Heart left ventricle (tissue), 16 donors: ENCODE measurements around the gene CRYBG1. TPM values are rescaled to one million over a fixed set of nuclear protein-coding genes. Genes with fewer than 3 reads are reported as not detected.

Experiments
- ATAC-seq, 4 donors: fragments of 200-7000 bp; cut with Tn5 transposase; one replicate each; pipeline ENCODE4 v1.9.1; 2020 to 2022; ENCODE audit warnings: moderate library complexity in 4 of 4, mild to moderate bottlenecking in 3 of 4, moderate number of reproducible peaks in 1 of 4
- DNase-seq, 5 donors: peaks; one replicate each; pipeline ENCODE4 v3.0.0-alpha.2; 2020
- H3K27ac ChIP-seq, 12 donors: fragments of 200-600 bp; sonication (generic) in 4 of 12; one replicate each; pipeline versions ENCODE4 v1.5.0 to v1.8.0; 2016 to 2022; ENCODE audit warnings: mild to moderate bottlenecking in 2 of 12
- H3K27me3 ChIP-seq, 9 donors: fragments of 200-600 bp; sonication (generic) in 2 of 9; one replicate each; pipeline versions ENCODE4 v1.5.1 to v1.8.0; 2016 to 2022; ENCODE audit warnings: mild to moderate bottlenecking in 3 of 9
- H3K36me3 ChIP-seq, 9 donors: fragments of 200-600 bp; sonication (generic) in 2 of 9; one replicate each; pipeline versions ENCODE4 v1.5.0 to v1.8.0; 2018 to 2022; ENCODE audit warnings: mild to moderate bottlenecking in 2 of 9
- H3K4me1 ChIP-seq, 12 donors: fragments of 200-600 bp; sonication (generic) in 4 of 12; one replicate each; pipeline versions ENCODE4 v1.5.0 to v1.8.0; 2016 to 2022; ENCODE audit warnings: mild to moderate bottlenecking in 3 of 12
- H3K4me3 ChIP-seq, 12 donors: fragments of 200-600 bp; sonication (generic) in 4 of 12; one replicate each; pipeline versions ENCODE4 v1.5.0 to v1.8.0; 2017 to 2022; ENCODE audit warnings: mild to moderate bottlenecking in 9 of 12, moderate library complexity in 4 of 12
- H3K9me3 ChIP-seq, 12 donors: fragments of 200-600 bp; sonication (generic) in 4 of 12; one replicate each; pipeline versions ENCODE4 v1.5.0 to v1.8.0; 2016 to 2022; ENCODE audit warnings: mild to moderate bottlenecking in 1 of 12
- POLR2A ChIP-seq, 2 donors: fragments of 450-650 bp; IDR thresholded peaks; one replicate each; pipeline ENCODE4 v1.6.1; 2017; ENCODE audit warnings: antibody characterized with exemption in 2 of 2, mild to moderate bottlenecking in 2 of 2, moderate library complexity in 2 of 2
- WGBS, 4 donors: extraction: QIAGEN DNeasy Blood & Tissue Kit in 2 of 4; methylation state at CpG; one replicate each; pipeline versions ENCODE4 v1.1.5 to v1.1.7; 2013 to 2018; 5-methylcytosine and 5-hydroxymethylcytosine counted together
- intact Hi-C, 10 donors: fragments of 100-400 bp; cut with DNase I; formaldehyde crosslinking; loops; one replicate each; pipeline versions ENCODE4 v1.11.1 to v1.14.2; 2022
- polyA plus RNA-seq, 2 donors: library from polyadenylated mRNA; stranded (reverse); fragments of 200-250 nt; gene quantifications; one replicate each; pipeline ENCODE4 v1.2.3, GENCODE V29; 2013
- total RNA-seq, 9 donors: library from RNA; depleted of rRNA in 2 of 9; stranded (reverse); fragments of >200 nt in 2 of 9; fragmentation: NEBNext Ultra II Directional in 3 of 9; extraction: Animal tissue kit (Norgen Biotek cat#: 25700) in 3 of 9; gene quantifications; one replicate each; pipeline versions ENCODE4 v1.1.0 to v1.2.4, GENCODE V29; 2016 to 2023
- TF ChIP-seq, protein P1 (sequence below), 12 donors: fragments of 200-600 bp; sonication (generic) in 4 of 12; IDR thresholded peaks; one replicate each; pipeline versions ENCODE4 v1.5.0 to v1.8.0; 2018 to 2022; ENCODE audit warnings: antibody characterized with exemption in 12 of 12, mild to moderate bottlenecking in 5 of 12
- donor health status: ischemic (EF 13 %, LVEDD 7.1; RV severe dilation, severe dysfunction).
- donor health status: healthy with polysubstance abuse.
- donor health status: DM: no; HTN: yes; CAD: no.
- donor health status: DM: no; HTN: no; CAD: no.
- donor health status: ischemic (EF 25% LVEDD 6.9; RV normal size, moderate dysfunction).
- donor health status: ischemic (EF 25% LVEDD 5.7; RV mildly dilated, moderate dysfunction).
- donor health status: healthy.
- donor health status: DM: yes; HTN: yes; CAD: no.
- donor health status: ischemic (EF 35%, LVEDD 5.7; RV mildly dilated, moderate dysfunction).
- donor health status: nonischemic (EF 11% LVEDD 7.7; RV severe dilation, severe dysfunction).
- donor health status: DM: yes; HTN: yes; CAD: no.
- donor health status: PGD.
- donor health status: ischemic (EF 29% LVEDD 5.4; RV normal size, mild dysfunction).
- donor health status: nonischemic (EF 23%, LVEDD 6.1; RV moderate dilation, normal function).

The CRYBG1 gene
- total and polyA plus RNA-seq, 11 donors: 0.42 to 17.7 (median 1.5) TPM

DNA sequence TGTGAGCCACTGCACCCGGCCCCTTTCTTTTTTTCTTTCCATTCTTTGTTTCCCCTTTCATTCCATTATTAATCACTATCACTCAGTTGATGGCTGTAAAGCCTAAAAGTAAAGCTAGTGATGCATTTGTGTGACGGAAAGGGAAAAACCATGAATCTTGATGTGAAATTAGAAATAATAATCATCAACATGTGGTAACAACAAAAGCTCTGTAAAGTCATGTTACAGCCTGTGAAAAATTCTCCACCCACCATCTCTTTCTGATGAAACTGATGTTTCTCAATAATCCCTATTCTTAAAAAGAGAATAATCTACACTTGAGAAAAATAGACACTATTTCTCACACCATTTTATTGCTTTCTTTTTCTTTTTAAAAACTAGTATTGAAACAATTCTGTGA lies 80.0 kb downstream of the CRYBG1 start:
- 65 to 77% (median 74%) methylated on average over 2 of the region's 2 CpGs for WGBS, 4 donors
- Histone ChIP-seq H3K27ac (no peak overlapping the region), H3K9me3 (no peaks in the 10 kb centered on the region), H3K4me1 (no peaks in the 10 kb centered on the region), H3K36me3 (no peaks in the 10 kb centered on the region), H3K4me3 (no peak overlapping the region), H3K27me3 (peaks cover 0 to 61% (median 10%) of the 10 kb centered on the region in 9 donors)
- no peak for TF ChIP-seq POLR2A (IDR thresholded peaks at IDR 0.05)
- TF ChIP-seq, protein P1, sequence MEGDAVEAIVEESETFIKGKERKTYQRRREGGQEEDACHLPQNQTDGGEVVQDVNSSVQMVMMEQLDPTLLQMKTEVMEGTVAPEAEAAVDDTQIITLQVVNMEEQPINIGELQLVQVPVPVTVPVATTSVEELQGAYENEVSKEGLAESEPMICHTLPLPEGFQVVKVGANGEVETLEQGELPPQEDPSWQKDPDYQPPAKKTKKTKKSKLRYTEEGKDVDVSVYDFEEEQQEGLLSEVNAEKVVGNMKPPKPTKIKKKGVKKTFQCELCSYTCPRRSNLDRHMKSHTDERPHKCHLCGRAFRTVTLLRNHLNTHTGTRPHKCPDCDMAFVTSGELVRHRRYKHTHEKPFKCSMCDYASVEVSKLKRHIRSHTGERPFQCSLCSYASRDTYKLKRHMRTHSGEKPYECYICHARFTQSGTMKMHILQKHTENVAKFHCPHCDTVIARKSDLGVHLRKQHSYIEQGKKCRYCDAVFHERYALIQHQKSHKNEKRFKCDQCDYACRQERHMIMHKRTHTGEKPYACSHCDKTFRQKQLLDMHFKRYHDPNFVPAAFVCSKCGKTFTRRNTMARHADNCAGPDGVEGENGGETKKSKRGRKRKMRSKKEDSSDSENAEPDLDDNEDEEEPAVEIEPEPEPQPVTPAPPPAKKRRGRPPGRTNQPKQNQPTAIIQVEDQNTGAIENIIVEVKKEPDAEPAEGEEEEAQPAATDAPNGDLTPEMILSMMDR (IDR thresholded peaks at IDR 0.05): no peak
- ATAC-seq: no peak
- intact Hi-C loops: loop anchor here in 3 of 10 donors (5.0 to 10.0 kb wide), 2 partner anchors 106 to 537 kb away; no protein-coding TSS in a partner anchor
- no peak for DNase-seq

DNA sequence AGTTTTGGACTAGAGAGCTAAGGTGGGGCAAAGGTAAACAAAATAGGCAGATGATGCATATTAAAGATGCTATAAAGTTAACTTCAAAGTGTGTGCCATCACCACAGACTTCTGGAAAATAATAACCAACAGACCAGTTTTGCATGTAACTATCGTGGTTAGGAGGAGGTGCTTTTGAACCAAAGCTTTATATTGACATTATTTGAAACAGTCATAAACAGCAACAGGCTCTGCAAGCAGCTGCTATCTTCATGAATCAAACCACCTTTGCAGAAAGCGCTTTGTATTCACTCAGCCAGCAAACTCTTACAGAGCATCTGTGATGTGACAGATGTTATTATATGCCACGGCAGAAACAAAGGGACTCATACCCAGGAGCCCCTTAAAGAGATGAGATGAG lies 81.9 kb downstream of the CRYBG1 start:
- peaks cover 0 to 5% (median 0%) of the 10 kb centered on the region in 12 donors for H3K4me1 ChIP-seq
- intact Hi-C loops: loop anchor here in 3 of 10 donors (5.0 to 10.0 kb wide), 2 partner anchors 108 to 535 kb away; no protein-coding TSS in a partner anchor
- peaks cover 0 to 61% (median 8%) of the 10 kb centered on the region in 9 donors for H3K27me3 ChIP-seq
- H3K27ac ChIP-seq: no peak overlapping the region
- no peak overlapping the region for H3K4me3 ChIP-seq
- no peak for DNase-seq
- no peaks in the 10 kb centered on the region for H3K36me3 ChIP-seq
- no peak for ATAC-seq
- TF ChIP-seq, protein P1 (IDR thresholded peaks at IDR 0.05): no peak
- TF ChIP-seq POLR2A (IDR thresholded peaks at IDR 0.05): no peak
- 71 to 83% (median 79%) methylated on average over 3 of the region's 3 CpGs for WGBS, 4 donors
- no peaks in the 10 kb centered on the region for H3K9me3 ChIP-seq

DNA sequence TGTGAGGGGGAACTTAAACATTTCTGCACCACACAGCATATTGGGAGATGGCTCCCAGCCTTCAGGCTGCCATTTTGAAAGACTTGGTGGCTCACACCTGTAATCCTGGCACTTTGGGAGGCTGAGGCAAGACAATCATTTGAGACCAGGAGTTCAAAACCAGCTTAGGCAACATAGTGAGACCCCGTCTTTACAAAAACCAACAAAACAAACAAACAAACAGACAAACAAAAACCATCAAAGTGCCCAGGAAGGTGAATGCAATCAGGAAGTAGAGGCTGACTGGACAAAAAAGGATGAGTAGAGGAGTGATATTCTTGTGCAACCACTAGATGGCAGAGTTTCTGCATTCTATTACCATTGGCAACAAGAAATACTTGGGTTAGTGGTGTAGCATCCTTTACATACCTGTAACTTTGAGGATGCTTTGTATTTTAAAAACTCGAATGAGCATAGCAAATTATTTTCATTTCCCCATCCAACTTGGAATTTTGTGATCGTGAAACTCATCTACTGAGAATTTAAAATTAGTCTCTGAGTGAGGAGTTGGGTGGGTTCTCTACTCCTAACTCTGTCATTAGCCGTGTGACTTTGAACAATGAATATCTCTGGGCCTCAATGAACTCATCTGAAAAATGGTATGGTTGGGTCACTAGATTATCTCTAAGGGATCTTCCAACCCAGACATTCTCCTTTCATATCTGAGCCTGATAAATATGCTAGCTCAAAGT lies 84.4 kb downstream of the CRYBG1 start:
- Histone ChIP-seq H3K27ac (no peak overlapping the region), H3K27me3 (peaks cover 0 to 39% (median 3%) of the 10 kb centered on the region in 9 donors), H3K4me1 (peaks cover 0 to 23% (median 0%) of the 10 kb centered on the region in 12 donors), H3K36me3 (no peaks in the 10 kb centered on the region), H3K4me3 (no peak overlapping the region), H3K9me3 (no peaks in the 10 kb centered on the region)
- ATAC-seq: peak in 3 of 4 donors; percentile 59 to 68 (median 67)
- 10 to 40% (median 29%) methylated on average over 4 of the region's 4 CpGs for WGBS, 4 donors
- no peak for DNase-seq
- TF ChIP-seq POLR2A (IDR thresholded peaks at IDR 0.05): no peak
- TF ChIP-seq, protein P1 (IDR thresholded peaks at IDR 0.05): peak; percentile 70 to 87 (median 76)
- intact Hi-C loops: loop anchor here (1.0 to 10.0 kb wide), 7 partner anchors 110 to 537 kb away; no protein-coding TSS in a partner anchor

DNA sequence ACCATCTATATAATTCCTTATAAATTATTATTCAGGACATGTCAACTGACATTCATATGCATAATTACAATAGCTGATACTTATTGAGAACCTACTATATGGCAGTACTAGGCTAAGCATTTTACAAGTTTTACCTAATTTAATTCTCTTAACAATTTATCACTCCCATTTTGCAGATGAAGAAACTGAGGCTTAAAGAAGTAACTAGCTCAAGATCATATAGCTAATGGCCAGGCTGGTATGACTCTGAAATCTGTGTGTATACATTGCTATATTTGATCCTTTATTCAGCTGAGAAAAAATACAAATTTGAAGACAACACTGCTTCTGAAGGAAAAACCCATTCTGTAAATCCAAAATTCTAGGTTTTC lies 85.0 kb downstream of the CRYBG1 start:
- Histone ChIP-seq H3K4me3 (no peak overlapping the region), H3K27me3 (peaks cover 0 to 34% (median 3%) of the 10 kb centered on the region in 9 donors), H3K9me3 (no peaks in the 10 kb centered on the region), H3K4me1 (peaks cover 0 to 29% (median 0%) of the 10 kb centered on the region in 12 donors), H3K27ac (no peak overlapping the region), H3K36me3 (no peaks in the 10 kb centered on the region)
- intact Hi-C loops: loop anchor here in 9 of 10 donors (1.0 to 10.0 kb wide), 6 partner anchors 111 to 537 kb away; no protein-coding TSS in a partner anchor
- ATAC-seq (no peak), DNase-seq (no peak)
- TF ChIP-seq POLR2A (IDR thresholded peaks at IDR 0.05): no peak
- TF ChIP-seq, protein P1 (IDR thresholded peaks at IDR 0.05): no peak
